T1000 (cell line): ENCODE results near the gene UBXN6.

Experiments used
- DNase-seq: peaks from one replicate; lab custom pipeline; 2025; ENCODE audit warnings: mixed read lengths; lab: John Stamatoyannopoulos, UW

UBXN6 gene

DNA sequence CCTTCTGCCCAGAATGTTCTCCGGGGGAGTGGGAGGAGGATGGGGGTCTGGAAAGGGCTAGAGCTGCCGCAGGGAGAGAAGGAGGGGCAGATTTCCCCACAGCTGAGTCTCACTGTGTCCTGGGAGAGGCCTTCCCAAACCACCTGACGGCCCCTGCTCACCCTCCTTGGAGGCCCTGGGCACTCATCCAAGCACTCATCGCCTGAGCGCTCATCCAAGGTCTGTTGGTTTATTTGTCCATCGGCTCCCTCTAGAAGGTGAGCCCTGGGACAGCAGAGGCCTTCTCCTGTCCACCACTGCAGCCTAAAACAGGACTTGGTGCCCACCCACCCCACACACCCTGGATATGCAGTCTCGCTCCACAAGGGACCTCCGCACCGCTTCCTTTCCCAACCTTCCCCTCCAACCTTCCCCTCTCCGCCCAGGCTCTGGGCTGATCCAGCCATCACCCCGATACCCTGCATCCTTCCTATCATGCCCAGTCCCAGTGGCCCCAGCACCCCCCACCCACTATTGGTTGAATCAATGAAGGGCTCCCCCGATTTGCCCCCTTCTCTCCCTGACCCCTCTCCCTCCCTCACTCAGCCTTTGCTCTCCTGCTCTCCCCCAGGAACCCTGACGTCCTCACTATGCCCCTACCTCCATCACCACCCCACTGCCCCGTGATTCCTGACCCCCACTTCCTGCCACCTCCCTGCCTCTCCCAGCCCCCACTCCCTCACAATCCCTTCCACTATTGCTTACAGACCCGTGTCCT is 1.7 kb downstream of the UBXN6 start:
- peak; percentile 24 for DNase-seq

DNA sequence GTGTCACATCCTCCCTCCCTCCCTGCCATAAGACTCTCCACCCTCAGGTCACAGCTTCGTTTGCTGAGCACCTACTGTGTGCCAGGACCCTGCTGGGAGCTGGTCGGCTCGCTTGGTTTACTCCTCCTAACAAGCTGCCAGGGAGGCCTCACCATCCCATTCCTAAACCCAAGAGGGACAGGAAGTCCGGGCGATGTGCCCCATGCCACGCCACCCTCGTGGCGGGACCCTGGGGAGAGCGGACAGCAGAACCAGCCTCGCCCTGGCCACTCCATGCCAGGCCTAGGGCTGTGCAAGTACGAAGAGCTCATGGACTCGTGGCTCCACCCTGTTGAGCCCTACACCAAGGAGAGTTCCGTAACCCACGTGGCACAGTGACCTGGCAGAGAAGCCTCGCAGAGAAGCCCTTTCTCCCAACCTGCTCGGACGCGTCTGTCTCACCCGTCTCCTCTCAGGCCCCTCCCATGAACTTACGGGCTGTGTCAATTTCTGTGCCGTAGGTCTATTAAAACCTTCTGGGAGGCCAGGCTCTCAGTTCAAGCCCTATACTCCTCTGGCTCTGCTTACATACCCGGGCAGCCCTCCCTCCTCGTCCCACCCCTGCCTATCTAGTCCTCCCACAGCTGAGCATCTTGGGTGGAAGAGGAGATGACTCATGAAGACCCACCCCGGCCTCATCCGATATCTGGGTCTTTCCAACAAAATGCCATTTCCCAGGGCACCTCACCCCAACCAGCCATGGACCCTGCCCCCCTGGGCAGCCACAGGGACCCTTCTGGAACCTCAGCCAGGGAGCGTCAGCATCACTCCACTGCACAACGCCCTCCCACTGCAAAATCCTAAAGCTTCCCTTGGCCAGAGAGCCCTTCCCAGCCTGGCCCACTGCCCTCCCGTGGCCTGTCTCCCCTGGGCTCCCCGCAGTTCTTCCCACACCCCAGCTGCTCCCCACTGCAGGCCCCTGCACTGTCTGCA is 2.6 kb downstream of the UBXN6 start:
- no peak for DNase-seq

DNA sequence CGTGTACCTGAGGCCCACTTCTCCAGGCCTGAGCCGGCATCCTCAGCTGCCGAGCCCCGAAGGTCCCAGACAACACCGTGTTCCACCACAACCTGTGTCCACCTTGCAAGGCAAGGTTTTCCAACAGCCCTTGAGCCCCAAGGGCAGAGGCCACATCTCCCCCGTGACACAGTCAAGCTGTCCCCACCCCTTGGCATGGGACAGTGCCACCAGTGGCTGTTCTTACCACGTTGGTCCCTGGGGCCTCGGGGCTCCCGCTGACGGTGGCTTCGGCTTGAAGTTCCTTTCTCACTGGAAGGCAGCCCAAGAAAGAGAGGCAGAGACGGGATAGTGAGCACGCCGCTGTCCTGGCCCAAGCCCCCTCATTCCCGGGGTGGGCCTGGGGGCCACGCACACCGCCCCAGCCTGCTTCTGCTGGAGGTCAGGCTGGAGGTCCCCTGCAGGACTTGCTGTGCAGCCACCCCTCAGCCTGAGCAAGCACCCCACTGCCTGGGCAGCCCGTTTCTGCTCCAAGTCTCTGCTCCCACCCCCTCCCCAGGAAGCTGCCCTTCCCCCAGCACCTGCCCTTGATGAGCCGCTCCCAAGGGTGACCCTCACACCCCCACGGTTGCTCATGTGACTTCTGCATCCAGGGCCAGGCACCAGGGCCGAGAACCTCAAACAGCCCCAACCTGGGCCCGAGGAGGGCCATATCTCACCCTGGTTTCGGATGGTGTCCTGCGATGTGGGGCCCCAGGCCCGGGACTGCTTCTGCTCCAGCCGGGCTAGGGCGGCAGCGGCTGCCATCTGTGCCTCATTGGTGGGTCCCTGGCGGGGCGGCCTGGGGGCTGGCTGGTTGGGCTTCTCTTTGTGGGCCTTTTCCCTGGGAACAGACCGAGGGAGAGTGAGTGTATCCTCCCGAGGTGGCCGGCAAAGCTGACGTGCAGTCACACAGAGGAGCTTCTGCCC is 4.1 kb downstream of the UBXN6 start:
- DNase-seq: no peak

DNA sequence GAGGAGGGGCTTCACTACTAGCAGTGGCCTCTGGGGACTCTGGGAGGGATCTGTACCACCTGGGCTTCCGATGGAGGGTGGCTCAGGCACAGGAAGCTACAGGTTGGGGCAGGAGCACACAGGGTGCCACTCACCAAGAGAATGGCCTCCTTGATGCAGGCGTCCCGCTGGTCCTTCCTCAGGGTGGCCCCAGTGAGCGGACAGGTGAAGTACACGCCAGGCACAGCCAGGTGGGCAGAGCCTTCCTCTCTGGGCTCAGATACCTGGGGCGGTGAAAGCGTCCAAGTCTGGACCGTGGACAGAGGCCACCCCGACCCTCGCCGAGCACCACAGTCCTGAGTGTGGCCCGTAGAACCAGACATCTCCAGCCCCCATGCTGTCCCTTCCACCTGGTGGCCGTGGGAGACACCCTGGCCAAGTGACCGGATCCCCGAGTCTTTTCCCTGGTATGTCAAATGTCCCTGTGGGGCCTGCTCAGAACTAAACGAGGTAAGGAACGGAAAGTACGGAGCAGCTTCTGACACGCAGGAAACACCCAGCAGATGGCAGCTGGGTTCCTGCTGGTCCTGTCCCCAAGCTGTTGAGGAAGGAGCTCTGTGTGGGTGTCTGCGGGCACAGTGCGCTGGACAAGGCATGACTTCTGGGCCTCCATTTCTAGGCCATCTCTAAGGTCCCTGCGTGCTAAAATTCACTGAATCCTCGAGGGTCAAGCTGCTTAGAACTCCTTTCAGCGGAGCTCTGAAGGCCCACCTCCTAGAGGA is 5.2 kb downstream of the UBXN6 start:
- no peak for DNase-seq

DNA sequence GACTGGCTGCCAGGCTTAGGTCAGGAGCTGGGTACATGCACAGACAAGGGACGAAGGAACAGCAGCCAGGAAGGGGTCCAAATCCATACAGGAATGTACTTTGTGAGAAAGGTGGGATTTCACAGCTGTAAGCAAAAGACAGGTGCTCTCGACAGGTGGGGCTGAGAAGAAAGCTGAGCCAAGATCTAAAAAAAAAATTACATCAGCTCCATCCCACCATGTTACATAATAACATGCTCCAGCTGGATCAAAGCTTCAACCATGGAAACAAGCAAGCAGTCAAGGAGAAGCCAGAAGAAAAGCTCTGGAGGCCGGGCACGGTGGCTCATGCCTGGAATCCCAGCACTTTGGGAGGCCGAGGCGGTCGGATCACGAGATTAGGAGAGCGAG is 8.0 kb downstream of the UBXN6 start:
- DNase-seq: no peak

DNA sequence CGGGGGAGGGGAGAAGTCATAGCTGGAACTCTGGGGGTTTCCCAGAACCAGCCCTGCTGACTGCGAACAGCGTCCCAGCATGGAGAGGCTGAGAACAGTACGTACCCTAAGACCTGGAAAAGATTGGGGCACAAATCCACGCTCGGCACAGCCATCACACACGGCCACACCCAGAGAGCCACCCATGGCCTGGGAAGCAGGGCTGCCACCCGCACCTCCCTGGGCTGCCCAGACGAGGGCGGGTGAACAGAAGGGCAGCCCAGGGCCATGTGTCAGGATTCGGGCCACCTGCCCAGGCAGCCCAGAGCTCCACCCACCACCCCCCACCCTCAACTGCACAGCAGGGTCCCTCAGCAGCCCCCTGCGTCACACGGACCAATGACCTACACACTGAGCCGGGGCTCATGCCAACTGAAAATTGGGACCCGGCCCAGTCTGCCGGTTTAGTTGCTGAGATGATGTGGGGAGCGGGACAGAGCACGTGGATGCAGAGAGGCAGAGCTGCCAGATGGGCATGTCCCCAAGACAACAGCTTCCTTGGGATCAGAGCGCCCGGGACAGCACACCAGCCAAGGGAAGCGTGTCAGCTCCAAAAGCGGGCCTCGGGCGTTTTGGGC is 8.5 kb downstream of the UBXN6 start:
- no peak for DNase-seq

DNA sequence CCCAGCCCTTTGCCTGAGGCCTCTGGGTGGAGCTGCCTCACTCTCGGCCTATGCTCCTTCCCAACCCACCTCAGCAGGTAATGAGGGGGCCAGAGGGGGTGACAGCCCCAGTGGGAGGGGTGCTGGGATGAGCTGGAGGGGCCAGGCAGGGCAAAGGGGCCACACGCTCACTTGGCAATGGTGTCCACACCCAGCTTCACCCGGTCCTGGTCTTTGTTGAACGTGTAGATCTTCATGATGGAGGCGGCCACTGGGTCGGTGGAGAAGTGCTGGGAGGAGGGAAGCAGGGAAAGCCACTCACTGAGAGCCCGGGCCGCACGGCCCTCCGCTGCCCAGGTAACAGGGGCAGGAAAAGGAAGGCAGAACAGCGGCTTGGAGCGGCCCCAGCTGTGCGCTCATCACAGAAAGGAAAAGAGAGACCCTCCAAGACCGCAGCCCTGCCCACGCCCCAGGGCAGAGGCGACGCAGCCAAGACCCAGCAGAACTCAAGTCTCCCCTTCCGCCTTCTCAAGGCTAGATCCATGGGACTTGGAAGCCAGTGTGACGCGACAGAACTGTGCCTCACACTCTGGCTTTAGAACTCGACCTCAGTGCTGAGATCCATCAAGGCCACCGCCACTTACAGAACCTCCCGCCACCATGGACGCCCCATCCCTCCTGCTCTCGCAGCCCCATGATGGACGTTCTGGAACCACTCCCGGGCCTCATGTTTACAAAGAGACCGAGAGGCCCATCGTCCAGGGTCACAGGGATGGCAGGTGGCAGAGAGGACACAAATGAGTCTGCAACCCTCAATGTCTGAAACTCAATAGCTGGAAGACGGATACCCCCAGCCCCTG is 9.2 kb downstream of the UBXN6 start:
- no peak for DNase-seq

DNA sequence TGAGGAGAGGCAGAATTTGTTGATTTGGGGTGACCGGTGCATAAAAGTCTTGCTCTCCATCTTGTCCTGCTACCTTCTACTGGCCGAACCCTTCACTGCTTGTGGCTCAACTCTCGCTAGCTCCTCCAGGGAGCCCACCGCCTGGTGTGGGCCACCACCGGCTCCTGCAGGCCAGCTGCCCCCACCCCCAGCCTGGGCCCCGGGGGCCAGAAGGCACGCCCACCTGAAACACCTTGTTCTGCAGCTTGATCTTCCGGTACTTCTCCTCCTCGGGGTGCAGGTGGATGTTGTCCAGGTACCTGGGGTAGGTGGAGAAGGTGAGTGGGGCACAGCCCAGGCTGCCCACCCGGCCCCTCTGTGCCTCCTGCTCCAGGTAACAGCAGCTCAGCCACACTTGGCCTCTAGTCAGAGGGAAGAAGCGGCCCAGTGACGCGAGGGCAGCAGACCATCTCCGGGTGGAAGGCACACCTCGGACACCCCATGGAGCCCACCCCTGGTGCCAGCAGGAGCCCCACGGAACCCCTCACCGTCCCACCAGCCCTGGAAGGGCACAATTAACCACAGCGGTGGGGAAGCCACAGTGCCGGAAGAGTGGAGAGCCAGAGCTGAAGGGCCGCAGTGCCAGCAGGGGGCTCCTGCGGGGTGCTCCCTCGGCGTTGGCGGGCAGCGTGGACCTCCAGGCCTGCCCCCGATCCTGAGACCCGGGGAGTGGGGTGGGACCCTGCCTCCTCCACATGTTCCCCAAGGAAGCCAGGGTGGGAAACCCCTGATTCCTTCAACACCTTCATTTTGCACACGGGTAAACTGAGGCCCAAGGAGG is 10.1 kb downstream of the UBXN6 start:
- no peak for DNase-seq

DNA sequence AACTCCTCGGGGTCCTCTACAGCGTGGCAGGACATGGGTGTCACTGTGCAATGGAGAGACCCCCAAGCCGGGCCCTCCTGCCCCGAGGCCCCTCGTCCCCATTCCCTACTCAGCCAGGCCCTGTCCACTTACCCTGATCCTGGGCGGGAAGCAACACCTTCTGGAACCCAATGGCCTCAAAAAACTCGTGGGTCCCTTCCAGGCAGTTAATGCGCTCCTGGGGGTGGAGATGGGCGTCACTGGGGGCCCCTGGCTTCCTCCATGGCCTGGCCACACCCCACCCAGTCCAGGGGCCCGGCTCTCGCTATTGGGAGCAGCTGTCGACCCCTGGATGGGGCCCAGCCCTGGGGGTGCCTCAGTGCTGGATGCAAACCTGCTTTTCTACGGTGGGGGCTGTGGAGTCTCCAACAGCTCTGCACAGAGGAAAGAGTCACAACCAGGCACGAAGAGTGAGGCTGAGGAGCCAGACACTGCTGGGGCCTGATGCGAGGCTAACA is 10.8 kb downstream of the UBXN6 start:
- no peak for DNase-seq

DNA sequence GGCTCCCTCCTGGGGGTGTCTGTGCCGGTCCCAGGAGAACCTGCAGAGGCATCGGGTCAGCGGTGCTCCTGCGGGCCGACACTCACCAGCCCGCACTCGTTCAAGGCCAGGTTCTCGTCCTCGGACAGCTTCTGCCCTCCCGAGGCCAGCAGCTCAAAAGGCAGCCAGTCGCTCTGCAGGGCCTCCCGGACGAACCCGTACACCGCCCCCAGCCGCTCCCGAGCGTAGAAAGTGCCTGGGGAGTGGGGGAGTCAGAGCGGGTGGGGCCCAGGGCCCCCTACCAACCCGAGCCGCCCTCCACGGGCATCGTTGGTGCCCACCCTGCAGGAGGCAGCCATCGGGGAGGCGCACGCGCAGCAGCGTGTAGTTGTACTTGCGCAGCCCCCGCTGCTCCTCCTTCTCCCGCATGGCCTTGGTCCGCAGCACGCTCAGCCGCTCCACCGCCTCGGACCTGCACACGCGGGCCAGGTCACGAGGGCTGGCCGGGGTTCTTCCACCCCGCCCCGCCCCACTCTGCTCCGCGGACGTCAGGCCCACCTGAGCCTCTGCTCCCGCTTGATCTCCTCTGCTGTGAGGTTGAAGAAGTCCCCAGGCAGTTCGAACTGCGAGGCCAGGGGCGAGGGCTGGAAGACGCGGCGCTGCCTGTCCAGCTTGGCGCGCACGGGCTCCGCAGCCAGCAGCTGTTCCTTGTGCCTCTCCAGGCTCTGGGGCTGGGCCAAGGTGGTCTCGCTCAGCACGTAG is 11.5 kb downstream of the UBXN6 start:
- DNase-seq: no peak

DNA sequence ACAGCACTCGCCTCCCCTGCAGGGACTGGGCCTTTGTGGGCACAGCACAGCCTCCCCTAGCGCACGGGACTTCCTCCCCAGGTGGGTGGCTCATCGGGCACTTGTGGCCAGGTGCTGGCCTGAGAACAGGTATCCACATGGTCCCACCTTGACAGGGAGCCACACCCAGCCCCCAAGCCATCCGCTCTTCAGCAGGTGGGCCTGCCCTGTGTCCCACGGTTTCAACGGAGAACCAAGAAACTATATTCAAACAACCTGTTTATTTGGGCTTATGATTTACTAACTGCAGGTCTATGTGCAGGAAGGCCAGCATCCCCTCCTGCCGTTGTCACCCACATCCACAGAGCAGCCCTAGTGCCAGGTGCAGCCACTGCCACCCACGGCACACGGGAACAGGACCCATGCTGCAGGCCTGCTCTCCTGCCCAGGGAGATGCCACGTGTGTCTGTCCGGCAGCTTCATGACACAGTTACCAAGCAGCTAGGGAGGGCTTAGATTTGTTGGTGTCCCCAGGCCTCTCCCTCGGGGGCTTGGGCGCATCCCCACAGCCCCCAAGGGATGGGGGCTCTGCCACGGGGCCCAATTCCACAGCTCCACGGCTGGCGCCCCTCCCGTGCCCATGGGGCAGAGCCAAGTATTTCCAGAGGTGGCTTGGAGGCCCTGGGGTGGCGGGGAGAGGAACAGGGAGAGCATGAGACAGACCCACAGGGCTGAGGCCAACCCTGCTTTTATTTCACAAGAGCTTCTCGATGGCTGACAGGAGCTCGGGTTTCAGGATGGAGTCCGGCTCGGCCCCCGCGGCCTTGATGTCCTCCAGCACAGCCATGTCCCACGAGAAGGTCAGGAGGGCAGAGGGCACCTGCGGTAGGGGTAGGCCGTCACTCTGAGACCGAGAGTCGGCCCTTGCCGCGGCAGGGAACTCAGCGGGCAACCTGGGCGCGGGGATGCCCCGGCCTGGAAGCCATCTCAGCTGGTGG is 12.5 kb downstream of the UBXN6 start:
- DNase-seq: no peak

DNA sequence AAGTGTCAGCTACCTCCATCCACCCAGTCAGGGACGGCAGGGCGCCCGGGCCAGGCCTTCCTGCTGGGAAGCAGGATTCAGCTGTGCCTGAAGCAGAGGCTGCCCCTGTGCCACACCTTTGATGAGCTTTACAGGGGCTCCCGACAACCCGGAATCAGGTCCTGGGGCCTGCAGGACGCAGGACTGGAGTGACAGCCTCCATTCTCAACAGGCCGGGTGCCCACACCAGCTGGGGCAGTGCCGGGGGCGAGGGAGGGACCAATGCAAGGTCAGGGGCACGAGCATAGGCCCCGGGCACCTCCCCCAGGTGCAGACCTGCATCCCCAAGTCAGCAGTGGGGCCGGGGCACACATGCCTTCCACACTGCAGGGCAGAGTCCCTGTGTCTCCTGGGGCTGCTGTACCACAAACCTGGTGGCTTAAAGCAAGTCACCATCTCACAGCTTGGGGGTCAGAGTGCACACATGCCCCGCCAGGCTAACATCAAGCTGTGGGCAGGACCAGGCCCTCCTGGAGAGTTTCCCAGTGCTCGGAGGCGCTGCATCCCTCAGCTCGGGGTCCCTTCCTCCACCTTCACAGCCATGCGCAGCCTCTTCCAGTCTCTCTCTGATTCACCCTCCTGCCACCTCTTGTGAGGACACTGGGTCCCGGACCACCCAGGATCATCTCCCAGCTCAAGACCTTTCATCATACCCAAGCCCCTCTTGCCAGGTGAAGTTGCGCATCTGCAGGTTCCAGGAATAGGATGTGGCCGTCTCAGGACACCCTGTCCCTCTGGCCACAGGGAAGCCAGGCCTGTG is 13.4 kb downstream of the UBXN6 start:
- no peak for DNase-seq

DNA sequence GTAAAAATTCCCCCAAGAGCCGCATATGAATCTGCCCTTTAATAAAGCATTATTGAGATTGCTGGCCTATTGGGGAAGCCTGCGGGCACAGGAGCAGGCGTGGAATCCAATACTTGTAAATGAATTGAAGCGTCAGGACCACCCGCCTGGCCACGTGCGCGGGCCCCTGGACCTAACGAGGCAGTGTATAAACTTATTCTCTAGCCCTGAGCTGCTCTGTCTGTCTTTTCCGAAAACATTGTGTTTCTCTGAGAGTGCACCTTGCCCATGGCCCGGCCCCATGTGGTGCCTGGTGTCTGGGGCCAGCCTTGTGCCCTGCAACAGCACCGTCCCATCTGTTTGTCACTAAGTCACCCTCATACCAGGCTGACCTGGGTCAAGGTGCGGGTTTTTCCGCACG is 14.4 kb downstream of the UBXN6 start:
- DNase-seq: no peak

DNA sequence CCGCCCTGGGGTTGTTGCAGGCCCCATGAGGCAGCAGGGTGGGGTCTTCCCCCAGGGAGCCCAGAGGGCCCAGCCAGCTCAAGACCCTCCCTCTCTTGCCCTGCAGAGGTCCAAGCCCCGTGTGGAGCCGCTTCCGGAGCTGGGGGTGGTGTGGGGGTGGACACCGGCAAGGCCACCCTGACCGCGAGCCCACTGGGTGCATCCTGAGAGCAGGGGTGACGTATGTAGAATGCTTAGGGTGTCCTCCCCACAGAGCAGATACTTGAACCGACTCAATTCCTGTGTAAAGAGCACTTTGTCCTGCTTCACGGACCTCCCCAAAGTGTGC is 14.8 kb downstream of the UBXN6 start:
- no peak for DNase-seq

DNA sequence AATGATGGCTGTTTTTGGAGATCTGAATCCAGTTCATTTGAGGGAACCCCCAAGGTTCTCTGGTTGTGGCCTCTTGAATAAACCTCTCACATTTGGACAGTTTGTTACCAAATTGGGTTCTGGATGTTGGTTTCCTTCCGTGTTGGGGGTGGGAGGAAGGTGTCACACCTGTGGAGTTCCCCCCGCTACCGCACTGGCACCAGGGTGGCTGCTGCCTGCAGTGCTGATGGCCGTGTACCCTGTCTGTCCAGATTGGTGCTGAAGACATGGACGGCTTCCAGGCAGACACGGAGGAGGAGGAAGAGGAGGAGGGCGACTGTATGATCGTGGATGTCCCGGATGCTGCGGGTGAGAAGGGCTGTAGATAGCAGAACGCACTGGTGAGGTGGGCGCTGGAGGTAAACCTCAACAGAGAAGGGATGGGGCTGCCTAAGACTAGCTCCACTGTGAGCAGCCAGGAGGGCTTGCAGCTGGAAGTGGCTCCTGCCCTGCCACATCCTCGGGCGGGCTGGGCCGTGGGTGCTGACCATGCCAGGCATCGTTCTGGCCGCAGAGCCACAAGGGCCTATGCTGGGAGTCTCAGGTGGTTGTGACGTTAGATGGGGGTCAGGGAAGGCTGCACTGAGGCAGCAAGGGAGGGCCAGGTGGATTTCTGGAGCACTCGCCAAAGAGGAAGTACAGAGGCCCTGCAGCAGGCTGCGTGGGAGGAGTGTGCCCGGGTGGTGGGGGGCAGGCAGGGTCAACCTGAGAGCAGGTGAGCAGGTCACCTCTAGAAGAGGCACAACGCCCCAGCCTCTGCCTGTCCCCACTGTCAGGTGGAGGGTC is 15.4 kb downstream of the UBXN6 start:
- no peak for DNase-seq
